ENCODE measurements around the gene TNS1. TPM values are rescaled to one million over a fixed set of nuclear protein-coding genes. Genes with fewer than 3 reads are reported as not detected.
"Not testable (repeated sequence)": the region's sequence is repeated elsewhere in the genome, so short reads cannot be mapped to it uniquely, and the experiment has no call there.

The TNS1 gene
- total RNA-seq, 1 experiment from 2014 or later, result 3.4 TPM

DNA sequence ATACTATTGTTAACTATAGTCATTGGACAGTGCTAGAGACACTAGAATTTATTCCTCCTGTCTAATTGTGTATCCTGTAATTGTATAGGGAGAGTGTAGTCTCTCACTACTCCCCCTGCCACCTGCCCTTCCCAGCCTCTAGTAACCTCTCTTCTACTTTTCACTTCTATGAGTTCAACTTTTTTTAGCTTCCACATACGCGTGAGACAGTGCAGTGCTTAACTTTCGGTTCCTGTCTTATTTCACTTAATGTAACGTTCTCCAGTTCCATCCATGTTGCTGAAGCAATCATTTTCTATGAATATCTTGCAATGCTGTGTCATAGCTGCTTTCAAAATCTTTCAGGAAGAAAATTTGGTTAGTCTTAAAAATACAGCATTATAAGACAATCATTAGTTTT is 43.4 kb upstream of the TNS1 start:
- no peak overlapping the region for H3K4me2 ChIP-seq (ENCODE audit: insufficient read depth, insufficient read length, low read length)
- H3K23ac ChIP-seq (ENCODE audit: insufficient read length, low read depth, low read length), result no peak overlapping the region
- H4K8ac ChIP-seq (replicated peaks; ENCODE audit: insufficient read length, low read depth, low read length), result no peak overlapping the region
- Mint-ChIP-seq H3K36me3 (ENCODE audit: insufficient read depth in 1 of 3, low read depth in 3 of 3) (no peaks in the 10 kb centered on the region; a peak in 1 of 7 replicates), H3K27ac (no peak overlapping the region), H3K4me1 (no peaks in the 10 kb centered on the region), H3K27me3 (ENCODE audit: low read depth) (peaks cover 33% of the 10 kb centered on the region), H3K9me3 (peaks cover 8 to 10% of the 10 kb centered on the region in 2 experiments; a peak in 4 of 5 replicates), H3K4me3 (no peak overlapping the region; a peak in 1 of 5 replicates)
- H4K20me1 ChIP-seq (ENCODE audit: control insufficient read depth, insufficient read depth, insufficient read length), result no peaks in the 10 kb centered on the region
- no peak for DNase-seq
- H3K4ac ChIP-seq (ENCODE audit: low read depth, low read length), result no peak overlapping the region
- no peak overlapping the region for H2BK15ac ChIP-seq (ENCODE audit: low read depth, low read length)
- no peak overlapping the region for H2BK5ac ChIP-seq (ENCODE audit: insufficient read length, low read length)
- no peak overlapping the region for H4K5ac ChIP-seq (ENCODE audit: insufficient read length, low read depth, low read length)
- H3K79me1 ChIP-seq (ENCODE audit: insufficient read depth, low read depth, low read length, poor library complexity, severe bottlenecking), result no peaks in the 10 kb centered on the region
- H2BK20ac ChIP-seq (ENCODE audit: low read depth, low read length, poor library complexity, severe bottlenecking), result no peak overlapping the region
- WGBS (ENCODE audit: extremely low coverage, insufficient read length, low lambda C conversion rate), result no CpG with 5 or more reads among the region's 4 CpGs
- H3K27ac ChIP-seq (ENCODE audit: insufficient read length, low read depth, low read length), result no peak overlapping the region
- no peaks in the 10 kb centered on the region for H3K27me3 ChIP-seq (ENCODE audit: insufficient read depth, low read length)
- no peaks in the 10 kb centered on the region for H3K9me3 ChIP-seq (ENCODE audit: control insufficient read depth, low read depth, low read length)
- no peak overlapping the region for H2BK12ac ChIP-seq (ENCODE audit: insufficient read length, low read depth, low read length)
- no peak overlapping the region for H3K56ac ChIP-seq (ENCODE audit: insufficient read length, low read depth, low read length)
- no peak overlapping the region for H4K91ac ChIP-seq (ENCODE audit: insufficient read length, low read depth, low read length)
- no peak overlapping the region for H3K18ac ChIP-seq (ENCODE audit: insufficient read length, low read depth, low read length)
- H2BK120ac ChIP-seq (ENCODE audit: low read depth, low read length, poor library complexity, severe bottlenecking), result no peak overlapping the region
- no peak overlapping the region for H3K14ac ChIP-seq (ENCODE audit: insufficient read depth, low read length)
- H3K23me2 ChIP-seq (ENCODE audit: insufficient read length, low read depth, low read length, poor library complexity, severe bottlenecking), result no peaks in the 10 kb centered on the region
- TF ChIP-seq, protein P1, sequence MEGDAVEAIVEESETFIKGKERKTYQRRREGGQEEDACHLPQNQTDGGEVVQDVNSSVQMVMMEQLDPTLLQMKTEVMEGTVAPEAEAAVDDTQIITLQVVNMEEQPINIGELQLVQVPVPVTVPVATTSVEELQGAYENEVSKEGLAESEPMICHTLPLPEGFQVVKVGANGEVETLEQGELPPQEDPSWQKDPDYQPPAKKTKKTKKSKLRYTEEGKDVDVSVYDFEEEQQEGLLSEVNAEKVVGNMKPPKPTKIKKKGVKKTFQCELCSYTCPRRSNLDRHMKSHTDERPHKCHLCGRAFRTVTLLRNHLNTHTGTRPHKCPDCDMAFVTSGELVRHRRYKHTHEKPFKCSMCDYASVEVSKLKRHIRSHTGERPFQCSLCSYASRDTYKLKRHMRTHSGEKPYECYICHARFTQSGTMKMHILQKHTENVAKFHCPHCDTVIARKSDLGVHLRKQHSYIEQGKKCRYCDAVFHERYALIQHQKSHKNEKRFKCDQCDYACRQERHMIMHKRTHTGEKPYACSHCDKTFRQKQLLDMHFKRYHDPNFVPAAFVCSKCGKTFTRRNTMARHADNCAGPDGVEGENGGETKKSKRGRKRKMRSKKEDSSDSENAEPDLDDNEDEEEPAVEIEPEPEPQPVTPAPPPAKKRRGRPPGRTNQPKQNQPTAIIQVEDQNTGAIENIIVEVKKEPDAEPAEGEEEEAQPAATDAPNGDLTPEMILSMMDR (conservative IDR thresholded peaks at IDR 0.05), result no peak
- no peak overlapping the region for H3T11ph ChIP-seq (ENCODE audit: low read length)
- H3K79me2 ChIP-seq (ENCODE audit: insufficient read depth, low read length), result no peaks in the 10 kb centered on the region
- H2AK5ac ChIP-seq (ENCODE audit: insufficient read length, low read length), result no peak overlapping the region
- no peaks in the 10 kb centered on the region for H3K4me1 ChIP-seq (ENCODE audit: insufficient read depth, low read length)
- H2AFZ ChIP-seq (ENCODE audit: low read length), result no peak overlapping the region
- H3K9ac ChIP-seq (ENCODE audit: extremely low read depth, insufficient read length, low read length), result no peak overlapping the region

DNA sequence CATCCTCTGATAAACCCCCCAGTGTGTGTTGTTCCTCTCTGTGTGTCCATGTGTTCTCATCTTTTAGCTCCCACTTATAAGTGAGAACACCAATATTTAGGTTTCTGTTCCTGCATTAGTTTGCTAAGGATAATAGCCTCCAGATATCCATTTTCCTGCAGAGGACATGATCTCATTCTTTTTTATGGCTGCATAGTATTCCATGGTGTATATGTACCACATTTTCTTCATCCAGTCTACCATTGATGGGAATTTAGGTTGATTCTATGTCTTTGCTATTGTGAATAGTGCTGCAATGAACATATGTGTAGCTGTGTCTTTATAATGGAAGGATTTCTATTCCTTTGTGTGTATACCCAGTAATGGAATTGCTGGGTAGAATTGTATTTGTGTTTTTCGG is 41.8 kb upstream of the TNS1 start:
- not testable (repeated sequence) for H3K56ac ChIP-seq (ENCODE audit: insufficient read length, low read depth, low read length); H3K9ac ChIP-seq (ENCODE audit: extremely low read depth, insufficient read length, low read length); H2BK15ac ChIP-seq (ENCODE audit: low read depth, low read length); H2AFZ ChIP-seq (ENCODE audit: low read length); H3K23me2 ChIP-seq (ENCODE audit: insufficient read length, low read depth, low read length, poor library complexity, severe bottlenecking); H3K23ac ChIP-seq (ENCODE audit: insufficient read length, low read depth, low read length); H2BK20ac ChIP-seq (ENCODE audit: low read depth, low read length, poor library complexity, severe bottlenecking); H3K27ac ChIP-seq (ENCODE audit: insufficient read length, low read depth, low read length); H3K27me3 ChIP-seq (ENCODE audit: insufficient read depth, low read length); H3K18ac ChIP-seq (ENCODE audit: insufficient read length, low read depth, low read length); H2BK5ac ChIP-seq (ENCODE audit: insufficient read length, low read length); H3K79me1 ChIP-seq (ENCODE audit: insufficient read depth, low read depth, low read length, poor library complexity, severe bottlenecking); H3K36me3 Mint-ChIP-seq (ENCODE audit: insufficient read depth in 1 of 3, low read depth in 3 of 3); H2AK5ac ChIP-seq (ENCODE audit: insufficient read length, low read length); H3K27ac Mint-ChIP-seq; H4K8ac ChIP-seq (replicated peaks; ENCODE audit: insufficient read length, low read depth, low read length); DNase-seq; H4K20me1 ChIP-seq (ENCODE audit: control insufficient read depth, insufficient read depth, insufficient read length); H3K4me1 ChIP-seq (ENCODE audit: insufficient read depth, low read length); H3K79me2 ChIP-seq (ENCODE audit: insufficient read depth, low read length); H2BK12ac ChIP-seq (ENCODE audit: insufficient read length, low read depth, low read length); H3K4me1 Mint-ChIP-seq; H4K91ac ChIP-seq (ENCODE audit: insufficient read length, low read depth, low read length); H3T11ph ChIP-seq (ENCODE audit: low read length); H3K14ac ChIP-seq (ENCODE audit: insufficient read depth, low read length); H3K4me3 Mint-ChIP-seq; H3K4ac ChIP-seq (ENCODE audit: low read depth, low read length); H2BK120ac ChIP-seq (ENCODE audit: low read depth, low read length, poor library complexity, severe bottlenecking); H4K5ac ChIP-seq (ENCODE audit: insufficient read length, low read depth, low read length); H3K4me2 ChIP-seq (ENCODE audit: insufficient read depth, insufficient read length, low read length); H3K9me3 ChIP-seq (ENCODE audit: control insufficient read depth, low read depth, low read length)
- no CpG with 5 or more reads among the region's 1 CpG for WGBS (ENCODE audit: extremely low coverage, insufficient read length, low lambda C conversion rate)
- Mint-ChIP-seq H3K27me3 (ENCODE audit: low read depth) (peaks cover 38% of the 10 kb centered on the region), H3K9me3 (peaks cover 8 to 10% of the 10 kb centered on the region in 2 experiments; a peak in 4 of 5 replicates)
